ENCODE data around the gene TNFRSF1B. TPM values are rescaled to one million over a fixed set of nuclear protein-coding genes. Genes with fewer than 3 reads are reported as not detected.

The TNFRSF1B gene
- total RNA-seq, 2 experiments from 2014 or later: 173 to 191 TPM

- Mint-ChIP-seq H3K36me3 (ENCODE audit: low read depth) (peaks cover 2% of the 10 kb centered on the region), H3K4me1 (ENCODE audit: low read depth) (peaks cover 82% of the 10 kb centered on the region), H3K4me3 (peak overlapping the region; percentile 5), H3K27me3 (no peaks in the 10 kb centered on the region), H3K27ac (peak overlapping the region; percentile 95), H3K9me3 (peaks cover 3% of the 10 kb centered on the region)
- intact Hi-C loops (cut with micrococcal nuclease): loop anchor here (5.0 kb wide), 1 partner anchor 34 kb away; no protein-coding TSS in a partner anchor
- ChIA-PET POLR2A (interaction anchor here (0.7 to 2.5 kb wide), 7 partner anchors 11 to 181 kb away, joined by 3 to 21 read pairs (median 4); partner anchors contain the start of gene MFN2), CTCF (interaction anchor here (1.0 to 4.4 kb wide), 5 partner anchors 11 to 106 kb away, joined by 3 to 30 read pairs (median 3); no protein-coding TSS in a partner anchor)
- peak; percentile 6 for ATAC-seq
- DNase-seq: peak; percentile 32
- TF ChIP-seq CTCF (IDR thresholded peaks at IDR 0.05): no peak
Observed at GRCh38 chr1:12161324-12161661, 5.5 kb upstream of the TNFRSF1B start.

DNA sequence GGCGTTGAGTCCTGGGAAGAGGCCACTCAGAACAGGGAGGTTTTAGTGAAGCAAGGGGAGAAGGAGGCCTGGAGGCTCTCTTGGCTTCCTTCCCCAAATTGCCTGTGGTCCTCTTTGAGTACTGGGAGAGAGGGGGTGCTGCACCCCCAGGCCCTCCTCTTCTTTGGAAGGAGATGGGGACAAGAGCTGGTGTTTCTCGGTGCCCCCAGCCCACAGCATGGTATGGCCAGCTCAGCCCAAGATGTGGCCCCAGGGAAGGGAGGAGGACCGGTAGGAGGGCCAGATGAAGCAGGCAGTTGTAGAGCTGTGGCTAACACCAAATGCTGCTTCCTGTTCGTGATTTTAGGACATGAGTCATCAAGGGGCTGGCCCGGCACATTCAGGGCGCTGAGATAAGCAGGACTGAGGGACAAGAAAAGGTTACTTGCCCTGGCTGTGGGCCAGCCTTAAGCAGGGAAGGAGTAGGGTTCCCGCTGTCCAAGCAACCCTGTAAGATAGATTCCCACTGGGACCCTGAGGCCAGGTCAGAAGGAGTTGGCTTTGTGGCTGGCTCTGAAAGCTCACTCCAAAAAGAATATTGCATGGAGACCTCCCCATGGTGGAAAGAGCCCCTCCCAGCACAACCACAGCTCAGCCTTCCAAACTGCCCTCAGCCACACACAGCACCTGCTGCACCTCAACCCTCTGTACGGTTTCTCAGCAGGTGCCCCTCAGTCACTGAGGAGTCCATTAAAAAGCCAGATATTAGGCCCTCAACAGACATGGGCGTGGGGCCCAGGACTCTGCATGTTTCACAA, 4.9 kb upstream of the TNFRSF1B start:
- H3K27ac Mint-ChIP-seq: peak overlapping the region; percentile 95
- intact Hi-C loops (cut with micrococcal nuclease): loop anchor here (5.0 kb wide), 1 partner anchor 35 kb away; no protein-coding TSS in a partner anchor
- H3K27me3 Mint-ChIP-seq: no peaks in the 10 kb centered on the region
- DNase-seq: peak; percentile 93
- H3K9me3 Mint-ChIP-seq: peaks cover 2% of the 10 kb centered on the region
- ChIA-PET CTCF (interaction anchor here (1.0 to 4.4 kb wide), 6 partner anchors 11 to 106 kb away, joined by 3 to 30 read pairs (median 4); no protein-coding TSS in a partner anchor), POLR2A (interaction anchor here (0.6 to 2.5 kb wide), 14 partner anchors 10 to 254 kb away, joined by 3 to 21 read pairs (median 4); partner anchors contain the start of gene MFN2)
- H3K4me3 Mint-ChIP-seq: peak overlapping the region; percentile 11
- peaks cover 79% of the 10 kb centered on the region for H3K4me1 Mint-ChIP-seq (ENCODE audit: low read depth)
- H3K36me3 Mint-ChIP-seq (ENCODE audit: low read depth): peaks cover 2% of the 10 kb centered on the region
- ATAC-seq: peak; percentile 78
- no peak for TF ChIP-seq CTCF (IDR thresholded peaks at IDR 0.05)

DNA sequence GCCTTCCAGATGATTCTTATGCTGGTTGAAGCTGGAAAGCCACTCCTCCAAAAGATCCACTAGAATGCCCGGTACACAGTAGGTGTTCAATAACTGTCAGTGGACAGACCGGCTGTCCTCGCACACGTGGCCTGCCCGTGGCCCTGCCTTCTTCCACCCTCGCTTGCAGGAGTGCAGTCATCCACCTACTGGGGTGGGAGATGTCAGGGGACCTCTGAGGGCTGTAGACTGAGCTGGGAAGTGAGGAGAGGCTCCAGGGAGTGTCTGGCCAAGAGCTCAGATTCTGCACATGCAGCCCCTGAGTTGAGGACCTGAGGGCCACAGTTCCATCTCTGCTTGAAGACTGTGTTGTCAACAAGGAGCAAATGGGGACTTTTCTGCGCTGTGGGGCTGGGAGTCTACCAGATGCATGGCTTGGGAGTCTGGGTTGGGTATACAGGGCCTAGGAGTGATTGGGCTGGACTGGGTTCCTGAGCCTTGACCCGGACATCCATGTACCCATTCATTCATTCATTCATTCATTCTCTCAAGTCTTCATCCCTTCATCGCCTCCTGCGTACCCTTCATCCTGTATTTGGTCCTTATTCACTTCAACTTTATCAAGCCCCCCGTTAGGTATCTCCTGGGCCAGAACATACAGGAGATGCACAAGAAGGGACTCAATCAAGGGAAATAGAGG, 4.2 kb upstream of the TNFRSF1B start:
- peaks cover 3% of the 10 kb centered on the region for H3K36me3 Mint-ChIP-seq (ENCODE audit: low read depth)
- ChIA-PET POLR2A (interaction anchor here (0.6 to 2.5 kb wide), 12 partner anchors 10 to 296 kb away, joined by 3 to 21 read pairs (median 4); no protein-coding TSS in a partner anchor), CTCF (interaction anchor here (1.1 to 4.4 kb wide), 4 partner anchors 12 to 46 kb away, joined by 3 to 30 read pairs (median 8); no protein-coding TSS in a partner anchor)
- H3K9me3 Mint-ChIP-seq: peaks cover 2% of the 10 kb centered on the region
- no peak for TF ChIP-seq CTCF (IDR thresholded peaks at IDR 0.05)
- peaks cover 72% of the 10 kb centered on the region for H3K4me1 Mint-ChIP-seq (ENCODE audit: low read depth)
- DNase-seq (no peak), ATAC-seq (no peak)
- intact Hi-C loops (cut with micrococcal nuclease): loop anchor here (5.0 kb wide), 1 partner anchor 35 kb away; no protein-coding TSS in a partner anchor
- peak overlapping the region; percentile 95 for H3K27ac Mint-ChIP-seq
- H3K27me3 Mint-ChIP-seq: no peaks in the 10 kb centered on the region
- peak overlapping the region; percentile 11 for H3K4me3 Mint-ChIP-seq

GRCh38 chr1:12163210-12163609, 3.6 kb upstream of the TNFRSF1B start:
- Mint-ChIP-seq H3K4me3 (no peak overlapping the region), H3K9me3 (peaks cover 2% of the 10 kb centered on the region), H3K4me1 (ENCODE audit: low read depth) (peaks cover 66% of the 10 kb centered on the region), H3K27ac (peak overlapping the region; percentile 95), H3K36me3 (ENCODE audit: low read depth) (peaks cover 10% of the 10 kb centered on the region), H3K27me3 (no peaks in the 10 kb centered on the region)
- ChIA-PET POLR2A (interaction anchor here (0.6 to 2.5 kb wide), 5 partner anchors 12 to 295 kb away, joined by 3 to 21 read pairs (median 5); no protein-coding TSS in a partner anchor), CTCF (interaction anchor here (1.1 to 4.4 kb wide), 3 partner anchors 13 to 38 kb away, joined by 4 to 30 read pairs (median 13); no protein-coding TSS in a partner anchor)
- ATAC-seq (no peak), DNase-seq (peak; percentile 64)
- intact Hi-C loops (cut with micrococcal nuclease): loop anchor here (5.0 kb wide), 1 partner anchor 36 kb away; no protein-coding TSS in a partner anchor
- no peak for TF ChIP-seq CTCF (IDR thresholded peaks at IDR 0.05)
